RWPE1 (cell line): ENCODE results near the gene MAB21L4.

Source experiments
- CTCF ChIA-PET: fragments of 350-600 bp; sonication (Branson Sonifier 250); formaldehyde crosslinking; extraction: SDS; loops from one replicate; lab custom pipeline; 2021; lab: Yijun Ruan, JAX
- POLR2A ChIA-PET: fragments of 400-600 bp; formaldehyde crosslinking; extraction: SDS; loops from one replicate; lab custom pipeline; 2020; ENCODE audit warnings: antibody characterized with exemption; ENCODE audit not compliant: low non-redundant PET; lab: Yijun Ruan, JAX
- DNase-seq: peaks from one replicate; pipeline ENCODE4 v3.0.0; 2012; ENCODE audit warnings: low spot score
- H3K27ac ChIP-seq: fragments of 450-650 bp; 2 replicates; pipeline ENCODE4 v1.5.1; 2017
- TF ChIP-seq, protein P1 (sequence below): fragments of 450-650 bp; conservative IDR thresholded peaks from 2 replicates; pipeline ENCODE4 v1.5.1; 2017; ENCODE audit warnings: low read depth, mild to moderate bottlenecking

MAB21L4 gene

GRCh38 chr2:240906141-240906910 lies 10.4 kb upstream of the MAB21L4 start, which contains the start of gene CROCC2:
Gene CROCC2 (plus strand): TSS chr2:240906336. CDS start chr2:240906514, 178 bp downstream.
- ChIA-PET CTCF (no interaction called here), POLR2A (no interaction called here)
- H3K27ac ChIP-seq = no peak within 1 kb of the TSS
- TF ChIP-seq, protein P1, sequence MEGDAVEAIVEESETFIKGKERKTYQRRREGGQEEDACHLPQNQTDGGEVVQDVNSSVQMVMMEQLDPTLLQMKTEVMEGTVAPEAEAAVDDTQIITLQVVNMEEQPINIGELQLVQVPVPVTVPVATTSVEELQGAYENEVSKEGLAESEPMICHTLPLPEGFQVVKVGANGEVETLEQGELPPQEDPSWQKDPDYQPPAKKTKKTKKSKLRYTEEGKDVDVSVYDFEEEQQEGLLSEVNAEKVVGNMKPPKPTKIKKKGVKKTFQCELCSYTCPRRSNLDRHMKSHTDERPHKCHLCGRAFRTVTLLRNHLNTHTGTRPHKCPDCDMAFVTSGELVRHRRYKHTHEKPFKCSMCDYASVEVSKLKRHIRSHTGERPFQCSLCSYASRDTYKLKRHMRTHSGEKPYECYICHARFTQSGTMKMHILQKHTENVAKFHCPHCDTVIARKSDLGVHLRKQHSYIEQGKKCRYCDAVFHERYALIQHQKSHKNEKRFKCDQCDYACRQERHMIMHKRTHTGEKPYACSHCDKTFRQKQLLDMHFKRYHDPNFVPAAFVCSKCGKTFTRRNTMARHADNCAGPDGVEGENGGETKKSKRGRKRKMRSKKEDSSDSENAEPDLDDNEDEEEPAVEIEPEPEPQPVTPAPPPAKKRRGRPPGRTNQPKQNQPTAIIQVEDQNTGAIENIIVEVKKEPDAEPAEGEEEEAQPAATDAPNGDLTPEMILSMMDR = no peak
- DNase-seq = no peak

DNA sequence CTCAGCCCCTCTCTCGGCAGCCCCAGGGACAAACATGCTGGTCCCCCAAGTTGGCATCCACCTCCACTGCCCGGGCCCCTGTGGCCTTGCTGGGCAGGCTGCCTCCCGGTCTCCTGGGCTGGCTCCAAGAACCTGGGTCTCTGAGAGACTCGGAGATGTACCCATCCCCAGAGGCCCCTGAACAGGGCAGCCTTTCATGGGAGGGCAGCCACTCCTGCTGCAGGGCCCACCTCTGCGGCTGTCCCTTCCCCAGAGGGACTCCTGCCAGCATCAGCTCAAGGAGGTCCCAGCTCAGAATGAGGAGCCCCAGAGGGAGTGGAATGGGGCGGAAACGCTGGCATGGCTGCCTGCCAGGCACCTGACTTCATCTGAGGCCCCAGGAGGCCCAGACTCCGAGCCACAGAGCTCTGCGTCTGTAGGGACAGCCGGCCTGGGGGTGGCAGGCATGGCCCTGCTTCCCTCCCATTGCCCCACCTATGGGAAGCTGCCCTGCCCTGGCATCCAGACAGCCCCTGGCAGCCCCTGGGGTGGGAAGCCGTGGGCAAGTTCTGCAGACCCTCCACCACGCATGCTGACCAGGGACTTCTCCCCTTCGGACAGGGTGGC lies 9.3 kb upstream of the MAB21L4 start:
- POLR2A ChIA-PET = no interaction called here
- TF ChIP-seq, protein P1 = no peak
- CTCF ChIA-PET = no interaction called here
- H3K27ac ChIP-seq = no peak overlapping the region
- no peak for DNase-seq

DNA sequence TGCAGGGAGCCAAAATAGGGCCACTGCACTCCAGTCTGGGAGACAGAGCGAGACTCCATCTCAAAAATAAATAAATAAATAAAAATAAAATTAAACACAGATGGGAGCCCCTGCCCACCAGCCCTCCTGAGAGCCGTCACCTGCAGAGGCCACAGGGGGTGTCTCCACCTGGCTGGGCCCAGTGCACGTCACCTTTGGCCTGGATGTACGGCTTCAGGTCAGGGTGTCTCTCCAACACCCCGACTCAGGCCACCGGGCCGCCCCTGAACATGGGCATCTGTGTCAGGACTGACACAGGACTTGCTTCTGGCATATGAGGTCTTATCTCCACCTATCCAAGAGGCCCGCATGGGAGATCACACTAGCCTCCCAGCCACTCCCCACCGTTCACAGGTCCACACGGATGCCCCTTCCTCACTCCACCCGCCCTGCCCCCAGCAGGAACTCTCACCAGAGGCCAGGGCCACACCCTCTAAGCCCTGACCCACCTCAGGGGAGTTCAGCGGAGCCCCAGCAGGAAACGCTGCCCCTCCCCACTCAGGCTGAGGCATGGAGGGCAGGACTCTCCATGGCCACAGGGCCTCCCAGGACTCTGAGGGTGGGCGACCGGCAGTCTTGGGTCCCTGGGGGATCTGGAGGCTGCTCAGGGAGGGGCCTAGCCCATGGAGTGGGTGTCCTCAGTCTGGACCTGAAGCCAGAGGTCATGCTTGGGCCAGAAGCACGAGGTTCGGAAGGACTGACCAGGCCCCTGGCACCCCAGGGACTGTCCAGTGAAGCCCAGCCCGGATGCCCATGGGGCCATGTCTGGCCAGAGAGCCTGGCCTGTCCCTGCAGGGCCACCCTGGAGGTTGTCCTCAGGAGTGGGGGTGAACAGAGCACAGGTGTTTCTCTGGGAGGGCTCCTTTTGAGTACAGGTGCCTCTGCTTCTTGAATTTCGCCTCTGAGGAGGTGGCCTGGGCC lies 8.5 kb upstream of the MAB21L4 start:
- DNase-seq = no peak
- H3K27ac ChIP-seq = no peak overlapping the region
- ChIA-PET POLR2A (no interaction called here), CTCF (no interaction called here)
- TF ChIP-seq, protein P1 = no peak

DNA sequence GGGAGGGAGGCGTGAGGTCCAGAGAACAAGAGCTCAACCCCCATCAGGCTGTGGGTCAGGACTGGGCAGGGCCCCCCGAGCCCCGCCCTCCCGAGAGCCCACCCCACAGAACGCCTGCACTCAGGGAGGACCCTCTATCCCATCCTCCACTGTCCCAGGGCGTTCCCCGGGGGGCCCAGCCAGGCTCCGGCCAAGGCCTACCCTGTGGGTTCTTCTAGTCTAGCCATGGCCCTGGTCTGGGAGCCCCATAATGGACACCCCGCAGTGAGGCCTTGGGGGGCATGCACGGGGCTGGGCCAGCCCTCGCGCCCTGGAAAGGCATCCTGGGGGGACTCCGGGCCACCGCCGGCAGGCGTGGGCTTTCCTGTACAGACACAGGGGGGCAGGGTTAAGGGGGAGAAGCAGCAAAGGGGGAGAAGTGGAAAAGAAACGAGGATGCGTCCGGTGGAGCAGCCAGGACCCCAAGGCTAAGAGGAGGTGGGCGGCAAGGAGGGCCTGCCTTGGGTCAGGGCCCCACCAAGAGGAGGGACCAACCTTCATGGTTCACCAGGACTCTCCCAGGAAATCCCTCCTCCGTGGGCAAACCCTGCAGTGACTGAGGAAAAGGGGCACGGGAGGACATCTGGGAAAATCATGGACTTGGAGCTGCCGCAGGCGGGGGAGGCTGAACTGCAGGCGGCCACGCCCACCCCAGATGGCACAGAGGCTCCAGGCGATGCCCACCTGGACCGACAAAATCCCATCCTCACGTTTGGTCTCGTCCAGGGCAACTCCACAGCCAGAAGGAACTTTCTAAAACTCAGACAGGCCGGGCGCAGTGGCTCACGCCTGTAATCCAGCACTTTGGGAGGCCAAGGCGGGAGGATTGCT lies 7.5 kb upstream of the MAB21L4 start:
- CTCF ChIA-PET = no interaction called here
- TF ChIP-seq, protein P1 = no peak
- POLR2A ChIA-PET = no interaction called here
- H3K27ac ChIP-seq = no peak overlapping the region
- no peak for DNase-seq

- H3K27ac ChIP-seq = no peak overlapping the region
- DNase-seq = no peak
- CTCF ChIA-PET = no interaction called here
- TF ChIP-seq, protein P1 = no peak
- POLR2A ChIA-PET = no interaction called here
These were observed 6.7 kb upstream of the MAB21L4 start for GRCh38 chr2:240902615-240903041.
